ENCODE data around the gene MED25.
A peak's percentile ranks its signal among the peaks of the same experiment; 100 is the strongest.

MED25 gene

DNA sequence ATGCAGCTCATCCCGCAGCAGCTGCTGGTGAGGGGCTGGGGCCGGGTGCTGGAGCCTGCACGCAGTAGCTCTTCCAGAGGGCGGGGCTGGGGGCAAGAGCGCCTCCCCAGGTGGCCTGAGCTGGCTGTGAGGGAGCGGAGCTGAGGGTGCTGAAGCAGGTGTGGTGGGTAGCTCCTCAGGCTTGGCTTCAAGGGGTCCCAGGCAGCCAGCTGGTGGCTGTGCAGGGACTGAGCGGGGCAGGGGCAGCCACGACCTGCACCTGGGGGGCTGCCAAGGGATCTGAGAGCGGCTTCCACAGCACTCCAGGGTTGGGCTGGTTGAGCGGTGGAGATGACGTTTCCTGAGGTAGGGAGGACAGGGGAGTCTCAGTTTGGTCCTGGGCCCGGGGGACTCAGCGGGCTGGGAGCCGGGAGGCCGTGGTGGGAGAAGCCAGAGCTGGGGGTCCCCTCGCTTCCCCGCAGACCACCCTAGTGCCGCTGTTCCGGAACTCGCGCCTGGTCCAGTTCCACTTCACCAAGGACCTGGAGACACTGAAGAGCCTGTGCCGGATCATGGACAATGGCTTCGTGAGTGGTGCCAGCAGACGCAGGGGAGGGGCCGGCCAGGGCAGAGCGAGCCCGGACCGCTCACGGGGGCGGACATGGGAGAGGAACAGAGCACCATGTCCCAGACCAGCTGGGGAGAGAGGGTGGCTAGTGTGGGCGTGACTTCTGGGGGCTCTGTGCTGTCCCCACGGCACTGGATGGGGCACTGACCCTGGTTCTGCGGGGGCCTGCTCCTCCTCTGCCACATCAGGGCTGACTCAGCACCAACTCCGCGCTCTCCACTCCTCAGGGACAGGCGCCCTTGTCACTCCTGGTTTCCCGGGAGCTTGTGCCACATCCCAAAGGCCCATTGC is 40.2 kb downstream of the MED25 start:
- no peak for DNase-seq (ENCODE audit: low read depth)

DNA sequence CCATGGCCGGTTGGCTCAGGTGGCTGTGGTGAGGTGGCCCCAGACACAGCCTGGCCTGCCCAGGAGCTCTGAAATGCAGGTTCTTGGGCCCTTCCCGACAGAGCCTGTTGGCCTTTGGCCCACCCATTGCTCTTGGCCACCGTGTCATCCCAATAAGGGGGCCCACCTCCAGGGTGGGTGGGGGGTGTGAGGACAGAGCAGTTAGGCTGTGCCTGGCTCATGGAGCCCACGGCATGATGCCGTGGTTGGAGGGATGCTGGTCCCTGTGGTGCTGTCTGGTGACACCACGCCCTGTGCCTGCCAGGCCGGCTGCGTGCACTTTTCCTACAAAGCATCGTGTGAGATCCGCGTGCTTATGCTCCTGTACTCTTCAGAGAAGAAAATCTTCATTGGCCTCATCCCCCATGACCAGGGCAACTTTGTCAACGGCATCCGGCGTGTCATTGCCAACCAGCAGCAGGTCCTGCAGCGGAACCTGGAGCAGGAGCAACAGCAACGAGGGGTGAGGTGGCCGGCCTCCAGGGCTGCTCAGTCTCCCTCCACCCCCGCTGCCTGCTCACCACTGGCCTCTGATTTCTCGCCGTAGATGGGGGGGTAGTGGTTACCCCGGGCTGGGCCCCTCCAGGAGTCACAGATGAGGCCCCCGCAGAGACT is 41.7 kb downstream of the MED25 start:
- DNase-seq (ENCODE audit: low read depth) = no peak

DNA sequence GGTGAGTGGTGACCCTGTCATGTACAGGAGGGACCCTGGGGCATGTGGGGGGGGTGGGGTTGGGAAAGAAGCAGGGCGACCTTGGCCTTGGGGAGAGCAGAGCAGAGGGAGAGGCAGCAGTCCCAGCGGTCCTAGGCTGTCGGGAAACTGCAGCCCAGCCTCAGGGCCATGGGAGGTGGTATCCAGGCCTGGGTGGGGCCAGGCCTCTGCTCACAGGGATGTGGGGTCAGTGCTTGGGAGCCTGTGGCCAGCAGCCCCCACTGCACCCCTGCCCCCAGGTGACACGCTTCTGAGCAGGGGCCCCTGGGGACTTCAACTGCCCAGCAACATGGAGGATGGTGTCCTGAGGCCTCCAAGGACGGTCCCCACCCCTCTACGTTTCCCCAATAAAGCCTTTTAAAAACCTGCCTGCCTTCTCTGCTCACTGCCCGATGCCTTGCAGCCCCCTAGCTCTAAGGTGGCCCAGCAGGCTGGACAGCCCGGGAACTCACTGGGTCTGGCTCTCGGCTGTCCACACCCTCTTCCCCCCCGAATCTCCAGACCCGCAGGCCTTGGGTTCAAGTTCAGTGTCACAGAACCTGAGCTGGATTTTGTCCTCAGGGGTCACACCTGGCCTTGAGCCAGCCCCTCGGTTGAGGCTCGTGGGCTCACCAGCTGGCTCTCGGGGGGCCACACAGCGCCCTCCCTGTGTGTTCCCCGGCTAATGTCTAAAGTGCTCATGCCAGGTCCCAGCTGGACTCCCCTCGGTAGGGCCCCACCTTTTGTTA is 42.4 kb downstream of the MED25 start:
- DNase-seq (ENCODE audit: low read depth) = no peak

DNA sequence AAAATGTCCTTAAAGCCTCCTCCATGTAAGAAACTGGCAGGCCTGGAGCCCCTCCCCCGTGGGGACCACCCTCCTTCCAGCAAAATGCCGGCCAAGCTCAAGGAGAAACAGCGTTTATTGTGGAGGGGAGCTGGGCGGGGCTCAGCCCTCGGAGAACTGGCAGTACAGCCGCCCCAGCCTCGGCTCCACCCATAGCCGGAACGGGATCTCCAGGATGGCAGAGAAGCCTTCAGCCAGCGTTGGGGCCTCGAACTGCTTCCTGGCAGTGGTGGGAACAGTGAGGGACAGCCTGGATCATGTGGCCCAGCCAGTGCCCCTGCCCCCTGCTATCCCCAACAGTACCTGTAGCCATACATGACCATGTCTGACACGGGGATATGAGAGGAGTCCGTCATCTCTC is 43.0 kb downstream of the MED25 start:
- no peak for DNase-seq (ENCODE audit: low read depth)

DNA sequence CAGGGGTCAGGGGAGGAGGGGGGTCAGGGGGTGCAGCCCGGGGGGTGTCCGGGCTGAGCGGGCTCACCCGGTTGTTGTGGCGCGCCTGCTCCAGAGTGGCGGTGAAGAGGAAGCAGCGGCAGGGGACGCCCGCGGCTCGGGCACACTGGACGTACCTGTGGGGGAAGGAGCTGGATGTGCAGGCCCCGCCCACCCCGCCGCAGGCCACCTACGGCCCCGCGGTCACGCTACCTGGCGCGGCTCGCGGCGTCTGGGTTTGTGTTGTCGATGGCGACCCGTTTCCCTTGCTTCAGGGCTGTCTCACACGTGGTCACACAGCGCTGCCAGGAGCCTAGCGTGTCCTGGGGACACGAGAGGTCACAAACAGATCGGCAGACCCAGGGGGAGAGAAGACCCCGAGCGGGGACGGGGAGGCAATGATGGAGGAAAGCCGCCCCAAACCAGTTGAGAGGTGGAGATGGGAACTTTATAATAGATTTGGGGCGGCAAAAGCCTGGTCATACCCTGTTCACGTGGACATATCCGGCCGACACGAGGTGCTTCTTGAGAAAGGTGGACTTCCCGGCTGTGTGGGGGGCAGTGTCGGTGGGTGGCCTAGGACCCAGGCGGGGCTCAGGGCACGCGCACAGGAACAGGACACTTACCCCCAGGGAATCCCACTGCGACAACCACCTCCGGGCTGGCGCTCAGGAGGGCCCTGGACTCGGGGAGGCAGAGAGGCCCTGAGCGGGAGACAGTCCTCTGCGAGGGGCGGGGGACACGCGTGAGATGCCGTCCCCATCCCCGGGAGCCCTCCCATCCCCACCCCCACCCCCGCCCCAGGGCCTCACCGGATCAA is 43.7 kb downstream of the MED25 start:
- DNase-seq (ENCODE audit: low read depth) = no peak

DNA sequence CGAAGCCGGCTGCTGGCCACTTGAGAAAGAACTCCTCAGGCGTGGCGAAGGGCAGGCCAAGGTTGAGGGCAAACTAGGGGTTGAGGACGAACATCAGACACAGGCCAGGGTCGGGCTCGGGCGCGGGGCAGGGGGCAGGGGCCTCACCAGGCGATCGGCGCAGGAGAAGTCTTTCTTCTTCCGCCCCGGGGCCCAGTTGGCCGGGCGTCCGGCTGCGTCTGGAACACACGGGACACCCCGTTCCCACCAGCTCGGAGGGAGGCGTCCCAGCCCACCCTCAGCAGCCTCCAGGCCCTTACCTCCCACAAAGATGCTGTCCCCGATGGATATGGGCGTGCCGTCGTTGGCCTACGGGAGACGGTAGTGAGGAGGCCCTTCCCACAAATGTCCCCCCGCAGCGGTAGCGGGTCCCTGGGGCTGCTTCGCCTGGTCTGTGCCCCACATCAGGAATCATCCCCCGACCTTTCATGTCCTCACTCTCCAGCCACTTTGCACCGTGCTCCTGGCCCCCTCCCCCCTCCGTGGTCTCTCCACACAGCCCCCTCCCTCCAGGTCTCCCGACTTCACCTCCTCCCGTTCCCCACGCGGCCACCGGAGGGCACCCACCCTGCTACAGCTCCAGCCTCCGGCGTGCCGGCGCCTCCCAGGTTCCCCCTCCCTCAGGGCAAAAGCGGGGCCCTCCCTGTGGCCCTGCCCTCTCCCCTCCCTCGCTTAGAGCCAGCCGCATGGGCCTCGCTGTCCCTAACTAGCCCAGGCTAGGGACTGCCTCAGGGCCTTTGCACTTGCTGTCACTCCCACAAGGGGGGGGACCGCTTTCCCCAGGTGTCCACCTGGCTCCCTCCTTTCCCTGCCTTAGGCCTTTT is 44.5 kb downstream of the MED25 start:
- DNase-seq (ENCODE audit: low read depth) = no peak

DNA sequence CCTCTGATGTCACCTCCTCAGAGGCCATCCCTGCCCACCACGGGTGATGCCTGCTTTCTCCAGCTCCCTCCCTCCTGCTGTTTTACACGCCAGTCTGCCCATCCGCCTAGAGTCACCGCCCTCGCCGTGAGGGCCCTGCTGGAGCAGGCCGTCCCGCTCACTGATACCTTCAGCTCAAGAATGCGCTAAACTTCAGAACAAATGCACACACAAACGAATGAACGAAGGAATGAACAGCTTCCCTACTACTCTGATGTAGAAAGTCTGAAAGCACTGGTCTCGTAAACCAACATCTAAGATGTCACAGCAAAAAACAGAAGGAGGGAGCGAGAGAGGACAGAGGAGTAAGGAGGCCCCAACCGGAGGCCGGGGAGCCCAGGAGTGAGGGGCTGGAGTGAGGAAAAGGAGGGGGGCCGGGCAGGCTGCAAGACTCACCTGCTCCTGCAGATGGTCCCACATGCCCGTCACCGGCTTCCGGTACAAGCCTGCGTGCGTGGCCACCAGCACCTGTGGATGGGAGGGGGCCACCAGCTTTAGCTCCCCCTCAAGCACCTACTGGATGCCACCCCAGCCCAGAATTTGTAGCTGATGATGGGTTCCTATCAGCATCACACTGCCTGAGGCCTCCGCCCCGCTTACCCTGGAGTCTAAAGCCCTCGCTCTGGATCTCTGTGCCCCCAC is 45.3 kb downstream of the MED25 start:
- DNase-seq (ENCODE audit: low read depth) = no peak

DNA sequence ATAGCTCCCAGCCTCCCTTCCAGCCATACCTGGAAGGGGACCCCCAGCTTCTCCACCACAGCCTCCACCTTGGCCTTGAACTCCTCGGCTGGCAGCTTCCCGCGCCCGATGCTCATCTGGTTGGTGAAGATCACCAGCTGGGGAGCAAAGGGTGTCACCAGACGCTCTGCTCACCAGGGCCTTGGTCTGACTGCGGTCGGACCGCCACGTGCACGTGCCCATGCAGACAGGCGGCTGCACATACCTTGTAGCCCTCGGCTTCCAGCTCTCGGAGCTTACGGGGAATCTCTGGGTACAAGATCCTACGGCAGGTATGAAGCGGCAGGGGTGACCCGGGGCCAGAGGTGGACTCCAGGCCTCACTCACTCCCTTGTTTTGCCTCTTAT is 45.8 kb downstream of the MED25 start:
- DNase-seq (ENCODE audit: low read depth) = no peak

DNA sequence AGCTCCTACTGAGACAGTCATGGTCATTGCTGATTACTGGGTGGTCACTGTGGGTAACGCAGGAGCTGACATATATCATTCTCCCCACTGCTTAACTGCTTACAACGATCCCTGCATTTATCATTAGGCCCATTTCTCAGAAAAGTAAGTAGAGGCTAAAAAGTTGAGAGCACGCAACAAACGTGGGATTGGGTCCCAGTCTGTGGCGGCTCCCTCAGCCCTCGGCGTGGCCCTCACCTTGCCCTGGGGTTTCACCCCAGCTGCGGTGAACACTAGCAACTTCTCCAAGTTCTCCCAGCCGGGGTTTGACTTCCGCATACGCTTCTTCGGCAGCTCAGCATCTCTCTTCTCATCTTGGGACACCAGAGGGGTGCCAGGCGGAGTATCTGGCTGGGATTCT is 46.8 kb downstream of the MED25 start:
- DNase-seq (ENCODE audit: low read depth) = no peak

DNA sequence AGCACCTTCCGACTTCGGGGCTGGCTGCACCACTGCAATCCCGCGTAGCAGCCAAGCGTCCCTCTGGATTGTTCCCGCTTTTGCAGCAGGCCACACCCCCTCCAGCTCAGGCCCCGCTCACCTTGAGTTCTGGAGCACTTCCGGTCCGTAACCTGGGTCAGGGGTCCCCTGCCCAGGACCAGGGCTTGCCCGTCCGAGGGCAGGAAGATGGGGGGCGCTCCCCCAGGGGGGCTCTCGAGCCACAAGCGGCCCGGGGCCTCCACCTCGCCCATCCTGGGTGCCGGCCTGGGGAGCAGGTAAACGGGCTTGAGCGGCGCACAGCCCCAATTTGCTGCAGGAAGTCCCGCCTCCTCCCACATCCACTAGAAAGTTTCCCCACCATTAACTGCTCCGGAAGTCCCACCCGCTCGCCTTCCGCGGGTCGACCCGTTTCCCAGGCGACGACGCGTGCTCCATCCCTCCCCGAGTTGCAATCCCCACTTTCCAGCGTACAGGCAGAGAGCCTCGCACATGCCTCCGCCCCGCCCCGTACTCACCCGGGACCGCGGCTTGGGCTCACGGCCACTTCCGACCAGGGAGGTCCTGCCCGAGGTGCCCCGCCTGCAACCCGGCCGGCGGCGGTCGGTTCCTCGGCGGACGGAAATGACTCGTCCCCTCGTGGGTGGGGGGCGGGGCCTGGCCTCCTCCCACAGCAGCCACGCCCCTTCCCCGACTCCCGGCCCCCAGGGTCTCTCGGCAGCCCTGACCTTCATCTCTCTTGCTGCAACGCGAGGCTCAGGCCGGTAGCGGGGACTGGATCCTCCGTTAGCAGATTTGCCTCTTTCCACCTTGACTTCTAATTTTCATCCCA is 49.1 kb downstream of the MED25 start, which contains the start of gene PNKP:
Gene PNKP (minus strand): TSS at position 644 of the 850 bp plus-strand sequence. CDS start 372 bp downstream, at position 272.
- DNase-seq (ENCODE audit: low read depth) = peak; percentile 93

DNA sequence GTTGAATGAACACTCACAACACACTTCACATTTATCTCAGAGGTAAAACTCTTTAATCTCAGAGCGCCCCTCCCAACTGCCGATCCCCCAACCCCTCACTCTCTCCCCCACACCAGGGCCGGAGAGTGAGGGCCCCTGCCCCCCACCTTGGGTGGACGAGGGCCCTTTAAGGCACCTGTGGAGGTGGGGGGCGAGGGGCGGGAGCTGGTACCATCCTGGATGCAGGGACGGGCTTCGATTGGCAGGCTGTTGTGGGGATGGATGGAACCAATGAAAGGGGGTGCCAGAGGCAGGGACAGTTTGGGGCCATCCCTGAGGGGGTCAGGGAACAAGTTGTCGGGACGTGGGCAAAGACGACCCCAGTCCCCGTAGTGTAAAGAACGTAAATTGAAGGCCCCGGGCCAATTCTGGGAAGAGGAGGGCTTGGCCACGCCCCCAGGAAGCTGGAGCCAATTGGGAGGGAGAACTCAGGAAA is 51.0 kb downstream of the MED25 start:
- no peak for DNase-seq (ENCODE audit: low read depth)

DNA sequence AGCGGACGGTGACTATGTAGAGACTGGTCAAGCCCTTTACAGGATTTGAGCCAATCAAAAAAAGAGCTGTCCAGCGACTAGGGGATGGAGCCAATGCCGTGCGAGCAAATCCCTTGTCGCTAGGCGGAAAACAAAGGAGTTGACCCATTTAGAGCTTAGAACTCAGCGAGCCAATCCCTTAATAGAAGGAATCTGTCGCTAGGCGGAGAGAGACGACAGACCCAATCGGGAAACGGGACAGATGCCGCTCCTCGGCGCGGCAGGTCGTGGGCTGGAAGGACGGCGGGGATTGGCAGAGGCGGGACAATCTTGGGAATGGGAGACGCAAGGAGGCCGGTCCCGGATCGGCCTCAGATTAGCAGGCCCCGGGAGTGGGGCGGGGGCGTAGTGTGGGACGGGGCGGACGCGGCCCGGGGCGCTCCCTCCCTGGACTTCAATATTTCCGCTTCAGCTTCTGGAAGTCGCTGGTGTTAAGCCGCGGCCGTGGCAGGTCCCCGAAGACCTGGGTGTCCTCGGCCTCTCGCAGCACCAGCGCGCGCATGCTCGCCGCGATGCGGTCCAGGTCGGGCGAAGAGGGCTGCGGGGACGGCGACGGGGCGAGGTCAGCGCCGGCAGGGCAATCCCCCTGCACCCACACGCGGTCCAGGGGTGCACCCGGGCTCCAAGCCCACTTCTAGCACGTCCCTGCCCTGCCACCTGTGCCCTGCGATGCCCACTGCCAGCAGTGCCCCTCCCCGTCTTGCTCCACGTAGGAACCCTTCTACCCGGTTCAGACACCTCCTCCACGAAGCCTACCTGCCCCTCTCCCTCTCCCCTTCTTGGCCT is 51.6 kb downstream of the MED25 start:
- DNase-seq (ENCODE audit: low read depth) = peak; percentile 100

DNA sequence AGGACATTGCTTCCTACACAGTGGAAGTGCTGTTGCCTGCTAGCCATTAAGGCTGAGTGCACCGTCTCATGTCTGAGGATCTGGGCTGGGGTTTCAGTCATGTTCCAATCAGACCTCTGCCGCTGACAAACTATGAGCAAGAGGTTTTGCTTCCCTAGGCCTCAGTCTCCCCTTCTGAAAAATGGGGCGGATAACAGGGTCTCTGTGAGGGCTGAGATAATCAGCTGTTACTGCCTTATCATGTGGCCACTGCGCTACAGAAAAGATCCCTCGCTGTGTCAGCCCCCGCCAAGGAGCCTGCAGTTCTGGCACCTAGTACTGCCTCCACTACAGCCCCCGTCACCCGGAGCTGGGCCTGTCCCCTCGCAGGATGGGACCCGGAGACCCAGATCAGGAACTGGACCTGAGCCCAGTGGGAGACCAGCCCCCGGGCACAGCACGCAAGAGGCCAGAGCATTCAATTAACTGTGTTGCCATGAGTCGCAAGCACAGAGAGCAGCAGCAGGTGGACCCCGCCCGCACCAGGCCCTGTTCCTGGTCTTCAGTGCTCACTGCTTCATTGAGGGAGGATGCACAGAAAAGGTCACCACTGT is 52.3 kb downstream of the MED25 start:
- no peak for DNase-seq (ENCODE audit: low read depth)

DNA sequence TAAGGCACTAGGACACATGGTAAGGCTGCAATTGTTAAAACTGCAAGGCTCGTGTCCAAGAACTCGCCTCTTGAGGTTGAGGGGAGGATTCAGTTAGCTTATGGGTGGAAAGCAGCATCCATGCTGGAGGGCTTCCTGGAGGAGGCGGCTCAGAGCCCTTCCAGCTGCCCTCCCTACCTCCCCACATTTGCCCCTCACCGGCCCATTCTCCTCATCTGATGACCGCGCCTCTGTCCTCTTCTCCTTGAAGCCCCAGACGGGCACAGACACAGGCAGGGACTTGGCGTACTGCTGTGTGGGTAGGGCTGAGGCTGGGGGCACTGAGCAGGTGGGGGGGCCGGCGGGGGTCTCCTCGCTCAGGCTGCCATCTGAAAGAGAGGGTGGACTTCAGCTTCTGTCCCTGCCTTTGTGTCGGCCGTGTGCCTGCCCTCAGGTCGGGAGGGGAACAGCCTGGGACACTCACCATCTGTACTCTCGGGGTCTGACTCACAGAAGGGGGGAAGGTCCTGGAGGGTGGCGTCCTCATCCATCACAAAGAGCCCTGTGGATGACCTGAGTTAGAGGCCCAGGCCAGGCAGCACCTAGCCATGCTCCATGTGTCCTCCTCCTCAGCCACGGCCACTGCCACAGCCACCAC is 53.4 kb downstream of the MED25 start:
- no peak for DNase-seq (ENCODE audit: low read depth)

DNA sequence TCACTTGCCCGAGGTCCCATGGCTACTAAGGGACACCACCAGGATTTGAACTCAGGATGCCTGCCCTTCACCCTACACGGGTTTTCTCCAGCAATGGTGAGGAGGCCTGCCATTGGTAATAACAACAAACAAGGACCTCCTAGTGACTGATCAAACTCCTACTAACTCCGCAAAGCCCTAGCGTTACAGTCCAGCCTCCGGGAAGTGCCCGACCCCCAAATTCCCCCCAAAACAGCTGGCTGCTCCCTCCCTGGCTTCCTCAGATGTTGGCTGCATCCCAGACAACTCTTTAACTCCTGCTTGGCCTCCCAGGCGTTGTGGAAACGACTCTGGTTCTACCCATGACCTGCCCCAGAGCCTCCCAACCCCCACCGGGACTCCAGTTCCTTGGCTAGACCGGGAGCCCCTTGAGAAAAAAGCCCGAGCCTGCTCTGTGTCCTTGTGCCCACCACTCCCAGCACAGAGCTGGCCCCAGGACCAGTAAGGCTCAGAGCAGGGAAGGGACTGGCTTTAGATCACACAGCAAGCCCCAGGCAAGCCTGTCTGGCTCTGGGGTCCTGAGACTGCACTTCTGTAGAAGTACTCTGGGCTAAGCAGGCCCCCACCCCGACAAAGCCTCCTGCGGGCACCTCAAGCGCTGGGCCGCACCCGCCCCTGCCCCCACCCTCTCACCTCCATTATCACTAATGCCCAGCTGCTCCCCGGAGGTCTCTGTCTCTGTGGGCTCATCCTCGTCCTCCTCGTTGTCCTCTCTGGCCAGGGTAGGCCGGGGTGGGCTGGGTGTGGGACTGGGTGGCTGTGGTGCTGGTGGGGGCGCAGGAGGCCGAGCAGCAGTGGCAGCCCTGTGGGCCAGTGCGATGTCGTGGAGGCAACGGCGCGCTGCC is 54.4 kb downstream of the MED25 start:
- no peak for DNase-seq (ENCODE audit: low read depth)

DNA sequence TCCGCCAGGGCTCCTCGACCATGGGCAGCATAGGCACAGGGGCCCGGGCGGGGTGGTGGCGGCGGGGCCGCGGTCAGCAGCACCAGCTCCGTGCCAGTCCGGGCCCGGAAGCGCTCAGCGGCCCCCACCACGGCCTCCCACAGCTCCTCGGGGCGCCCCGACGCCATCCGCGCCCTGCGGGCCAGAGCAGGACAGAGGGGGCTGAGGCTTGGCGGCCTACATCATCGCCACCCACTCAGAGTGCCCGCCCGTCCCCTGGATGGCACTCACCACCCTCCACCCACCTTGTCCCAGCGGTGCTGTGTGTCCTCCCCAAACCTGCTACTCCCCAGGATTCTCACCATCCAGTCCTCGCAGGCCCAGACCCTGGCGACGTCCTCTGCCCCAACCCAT is 55.0 kb downstream of the MED25 start:
- DNase-seq (ENCODE audit: low read depth) = no peak

All from fibroblast of gingiva (primary cell).